Measurements from ENCODE around the gene MUL1.
"Not testable (repeated sequence)": the region's sequence is repeated elsewhere in the genome, so short reads cannot be mapped to it uniquely, and the experiment has no call there.

MUL1 gene

GRCh38 chr1:20511518-20512428 lies 3.8 kb upstream of the MUL1 start:
- DNase-seq, result no peak

DNA sequence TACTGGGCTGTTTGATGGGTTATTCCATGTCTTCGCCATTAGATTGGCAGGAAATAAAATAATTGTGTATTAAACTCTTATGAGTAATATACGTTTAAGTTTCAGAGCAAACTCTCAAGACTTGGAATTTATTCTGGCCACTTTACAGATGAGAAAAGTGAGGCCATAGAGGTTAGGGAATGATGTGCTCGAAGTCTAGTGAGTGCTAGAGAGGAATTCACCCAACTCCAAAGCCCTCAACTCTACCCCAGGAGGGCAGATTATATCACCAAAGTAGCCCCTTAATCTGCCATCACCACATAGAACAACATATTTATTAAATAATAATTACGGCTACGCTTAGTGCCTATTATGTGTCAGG lies 440 bp upstream of the MUL1 start:
- DNase-seq, result no peak

DNA sequence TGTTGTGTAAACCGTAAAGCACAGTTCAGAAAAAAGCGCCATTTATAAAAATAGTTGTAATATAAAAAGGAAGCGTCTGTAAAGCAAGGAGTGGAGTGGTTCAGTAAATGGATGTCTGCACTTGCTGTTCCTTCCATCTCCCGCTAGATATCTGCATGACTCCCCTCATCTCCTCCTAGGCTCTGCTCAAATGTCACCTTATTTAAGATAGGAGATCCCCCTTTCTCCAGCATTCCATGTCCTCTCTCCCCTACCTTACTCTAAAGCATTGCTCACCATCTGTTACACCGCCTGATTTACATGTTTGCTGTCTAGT lies 745 bp downstream of the MUL1 start:
- no peak for DNase-seq

DNA sequence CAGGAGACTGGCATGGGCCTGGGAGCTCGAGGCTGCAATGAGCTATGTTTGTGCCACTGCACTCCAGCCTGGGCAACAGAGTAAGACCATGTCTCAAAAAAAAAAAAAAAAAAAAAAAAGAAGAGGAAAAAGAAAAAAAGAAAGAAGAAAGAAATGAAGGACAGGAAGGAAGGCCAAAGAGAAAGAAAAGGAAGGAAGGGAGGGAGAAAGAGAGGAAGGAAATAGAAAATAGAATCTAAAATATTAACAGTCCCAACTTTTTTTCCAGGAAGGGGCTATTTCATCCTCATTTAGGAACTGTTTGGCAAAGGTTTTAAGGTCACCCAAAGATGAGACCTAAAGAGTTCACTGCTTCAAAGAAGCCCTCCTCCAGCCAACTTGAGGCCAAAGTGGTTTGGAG lies 2.5 kb downstream of the MUL1 start:
- DNase-seq, result no peak

DNA sequence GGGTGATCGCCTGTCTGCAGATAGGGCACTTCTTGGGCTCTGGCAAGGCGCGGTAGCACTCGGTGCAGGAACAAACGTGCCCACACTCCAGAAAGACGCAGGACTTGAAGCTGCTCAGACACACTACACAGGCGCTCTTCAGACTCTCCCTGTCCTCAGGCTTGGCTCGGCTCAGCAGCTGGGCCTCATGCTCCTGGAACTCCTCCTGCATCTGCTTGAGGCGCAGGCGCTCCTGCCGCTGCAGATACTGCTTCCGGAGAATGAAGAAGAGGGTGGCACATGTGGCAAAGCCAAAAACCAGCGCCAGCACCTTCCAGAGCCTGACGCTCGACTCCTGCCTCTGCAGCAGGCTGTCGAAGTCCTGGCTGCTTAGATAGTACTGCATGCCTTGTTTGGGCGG lies 7.2 kb downstream of the MUL1 start:
- no peak for DNase-seq

GRCh38 chr1:20499718-20500117 lies 8.2 kb downstream of the MUL1 start:
- no peak for DNase-seq

- no peak for DNase-seq
Observed at GRCh38 chr1:20499105-20499504, 8.8 kb downstream of the MUL1 start.

GRCh38 chr1:20498116-20498515 lies 9.8 kb downstream of the MUL1 start:
- no peak for DNase-seq

DNA sequence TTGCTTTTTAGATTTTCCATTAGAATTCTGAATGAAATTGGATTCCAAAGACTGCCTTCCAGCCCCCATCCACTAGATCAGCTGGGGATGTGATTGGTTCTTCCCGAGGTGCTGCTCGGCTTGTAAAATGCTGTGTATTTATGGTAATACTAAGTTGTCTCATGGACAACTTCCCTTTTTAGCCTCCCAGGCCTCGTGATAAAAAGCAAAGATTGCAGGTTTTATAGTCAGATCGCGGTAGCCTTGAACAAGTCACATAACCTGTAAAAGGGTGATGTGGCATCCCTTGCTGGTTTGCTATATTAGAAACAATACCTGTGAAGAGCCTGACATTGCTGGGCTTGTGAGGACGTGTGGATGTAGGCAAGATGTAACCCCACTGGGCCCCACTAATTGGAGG lies 10.4 kb downstream of the MUL1 start:
- no peak for DNase-seq

GRCh38 chr1:20496725-20497383 lies 11.1 kb downstream of the MUL1 start:
- DNase-seq, result not testable (repeated sequence)

- DNase-seq, result no peak
Observed at GRCh38 chr1:20496241-20496661, 11.7 kb downstream of the MUL1 start.

GRCh38 chr1:20495661-20496060 lies 12.3 kb downstream of the MUL1 start:
- no peak for DNase-seq

- DNase-seq, result no peak
Observed at GRCh38 chr1:20494609-20495311, 13.2 kb downstream of the MUL1 start.

DNA sequence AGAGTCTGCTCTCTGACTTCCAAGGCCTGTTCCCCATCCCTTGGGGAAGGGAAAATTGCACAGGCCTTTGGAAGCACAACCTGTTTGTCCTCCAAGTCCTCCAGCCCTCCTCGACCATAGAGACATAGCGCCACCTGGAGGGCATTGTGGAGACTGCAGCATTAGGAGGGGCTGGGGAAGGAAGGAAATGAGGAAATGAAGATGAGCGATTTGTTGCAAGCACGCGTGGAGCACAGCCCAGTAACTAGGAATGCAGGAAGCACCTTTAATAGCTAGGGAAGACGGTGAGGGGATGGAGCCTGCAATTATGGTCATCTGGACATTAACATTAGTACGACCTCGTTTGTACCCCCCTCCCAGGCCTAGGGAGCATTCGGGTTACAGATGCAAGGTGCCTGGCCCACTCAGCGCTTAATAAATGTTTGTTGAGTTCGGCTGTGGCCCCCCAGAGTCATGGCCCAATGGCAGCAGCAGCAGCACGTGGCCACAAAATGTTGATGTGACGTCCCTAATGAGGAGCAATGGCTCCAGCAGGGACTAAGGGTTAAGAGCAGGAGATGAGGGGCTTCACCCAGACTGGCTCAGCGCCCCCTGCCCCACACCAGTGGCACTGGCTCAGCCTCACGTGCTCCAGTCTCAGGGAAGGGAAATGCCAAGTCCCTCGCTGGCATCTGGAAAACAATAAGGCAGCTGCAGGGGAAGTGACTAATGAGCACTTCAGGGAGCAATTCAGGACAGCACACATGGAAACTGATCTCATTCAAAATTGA lies 13.9 kb downstream of the MUL1 start:
- peak; percentile 89 for DNase-seq

DNA sequence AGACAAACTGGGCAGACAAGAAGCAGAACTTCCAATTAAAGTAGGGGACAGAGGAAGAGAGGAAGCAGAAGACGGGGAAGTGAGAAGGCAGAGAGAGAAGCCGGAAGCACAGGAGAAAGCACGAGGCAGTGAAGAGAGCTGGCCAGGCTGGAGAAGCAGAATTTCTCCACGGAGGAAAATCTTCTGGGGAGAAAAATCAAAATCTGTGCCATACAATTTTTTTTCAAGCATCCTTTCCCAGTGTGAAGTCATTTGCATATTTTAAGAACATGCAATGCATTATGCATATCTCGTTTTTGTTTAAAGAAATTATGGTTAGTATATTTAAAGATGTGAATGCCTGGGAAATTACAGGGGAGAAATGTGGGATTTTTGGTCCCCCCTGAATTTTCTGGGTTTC lies 14.6 kb downstream of the MUL1 start:
- DNase-seq, result no peak

DNA sequence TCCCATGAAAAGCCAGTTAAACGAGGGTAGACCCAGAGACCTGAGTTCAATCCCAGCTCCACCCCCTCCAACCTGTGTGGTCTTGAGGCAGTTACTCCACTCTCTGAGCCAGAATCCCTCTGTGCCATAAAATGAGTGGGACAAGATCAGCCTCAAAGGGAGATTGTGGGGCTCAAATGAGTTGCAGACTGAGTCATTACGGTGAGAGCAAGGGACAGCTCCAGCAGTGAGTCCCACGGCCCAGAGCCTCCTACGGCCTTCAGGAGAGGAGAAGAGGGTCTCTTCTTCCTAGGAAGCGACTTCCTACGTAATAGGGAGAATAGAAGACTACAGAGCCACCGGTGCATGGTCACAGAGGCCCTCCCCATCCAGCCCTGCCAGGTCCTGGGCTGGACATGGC lies 15.2 kb downstream of the MUL1 start:
- DNase-seq, result no peak

GRCh38 chr1:20491866-20492265 lies 16.1 kb downstream of the MUL1 start:
- no peak for DNase-seq

DNA sequence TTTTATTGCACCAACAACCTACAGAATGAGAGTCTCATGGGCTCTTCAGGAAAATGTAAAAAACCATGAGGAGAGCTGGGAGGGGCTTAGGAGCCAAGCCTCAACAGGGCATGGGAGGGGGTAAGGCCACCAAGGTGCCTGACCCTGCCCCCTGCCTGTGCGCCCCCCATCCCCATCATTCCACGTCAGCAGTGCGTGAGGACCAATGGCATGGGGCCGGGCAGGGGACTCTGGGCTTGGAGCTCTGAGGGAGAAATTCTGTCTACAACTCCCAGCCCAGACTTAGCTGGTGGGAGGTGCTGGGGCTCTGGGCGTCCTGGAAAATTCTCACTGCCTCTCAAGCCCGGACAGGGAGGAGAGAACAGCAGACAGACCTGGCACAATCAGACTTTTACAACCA lies 16.8 kb downstream of the MUL1 start:
- no peak for DNase-seq

- no peak for DNase-seq
Observed at GRCh38 chr1:20487236-20487590, 20.7 kb downstream of the MUL1 start.

DNA sequence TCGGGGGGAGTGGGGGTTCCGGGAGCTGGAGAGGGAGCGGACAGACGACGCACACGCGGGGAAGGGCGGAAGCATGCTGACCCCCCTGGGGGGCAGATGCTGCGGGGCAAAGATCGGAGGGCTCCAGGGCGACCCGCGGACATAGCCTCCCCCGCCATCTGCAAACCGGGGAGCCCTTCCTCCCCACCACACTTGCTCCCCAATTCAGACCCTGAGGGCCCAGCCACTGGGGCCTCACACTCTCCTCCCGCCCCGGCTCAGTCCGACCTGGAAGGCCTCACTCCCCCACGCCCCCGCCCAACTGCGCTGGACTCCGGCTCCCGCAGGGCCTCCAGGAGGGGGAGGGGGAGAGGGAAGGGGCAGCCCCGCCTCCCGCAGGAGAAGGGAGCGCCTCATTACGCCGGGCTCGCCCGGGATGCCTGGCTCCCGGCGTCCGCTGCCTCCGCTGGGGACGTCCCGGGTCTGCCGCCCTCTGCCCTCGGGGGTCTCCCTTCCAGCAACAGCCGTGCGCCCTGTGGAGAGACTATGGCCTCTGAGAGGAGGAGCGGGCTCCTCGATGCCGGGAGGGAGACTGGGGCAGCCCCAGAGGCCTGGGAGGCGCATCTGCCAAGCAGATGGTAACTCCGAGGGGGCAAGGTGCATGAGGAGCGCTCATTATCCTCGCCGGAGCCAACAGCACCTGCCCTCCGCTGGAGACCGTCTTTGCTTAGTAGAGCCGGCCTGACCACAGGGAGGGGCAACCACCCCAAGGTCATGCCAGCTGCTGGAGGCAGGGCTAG lies 21.3 kb downstream of the MUL1 start:
- DNase-seq, result peak; percentile 62

DNA sequence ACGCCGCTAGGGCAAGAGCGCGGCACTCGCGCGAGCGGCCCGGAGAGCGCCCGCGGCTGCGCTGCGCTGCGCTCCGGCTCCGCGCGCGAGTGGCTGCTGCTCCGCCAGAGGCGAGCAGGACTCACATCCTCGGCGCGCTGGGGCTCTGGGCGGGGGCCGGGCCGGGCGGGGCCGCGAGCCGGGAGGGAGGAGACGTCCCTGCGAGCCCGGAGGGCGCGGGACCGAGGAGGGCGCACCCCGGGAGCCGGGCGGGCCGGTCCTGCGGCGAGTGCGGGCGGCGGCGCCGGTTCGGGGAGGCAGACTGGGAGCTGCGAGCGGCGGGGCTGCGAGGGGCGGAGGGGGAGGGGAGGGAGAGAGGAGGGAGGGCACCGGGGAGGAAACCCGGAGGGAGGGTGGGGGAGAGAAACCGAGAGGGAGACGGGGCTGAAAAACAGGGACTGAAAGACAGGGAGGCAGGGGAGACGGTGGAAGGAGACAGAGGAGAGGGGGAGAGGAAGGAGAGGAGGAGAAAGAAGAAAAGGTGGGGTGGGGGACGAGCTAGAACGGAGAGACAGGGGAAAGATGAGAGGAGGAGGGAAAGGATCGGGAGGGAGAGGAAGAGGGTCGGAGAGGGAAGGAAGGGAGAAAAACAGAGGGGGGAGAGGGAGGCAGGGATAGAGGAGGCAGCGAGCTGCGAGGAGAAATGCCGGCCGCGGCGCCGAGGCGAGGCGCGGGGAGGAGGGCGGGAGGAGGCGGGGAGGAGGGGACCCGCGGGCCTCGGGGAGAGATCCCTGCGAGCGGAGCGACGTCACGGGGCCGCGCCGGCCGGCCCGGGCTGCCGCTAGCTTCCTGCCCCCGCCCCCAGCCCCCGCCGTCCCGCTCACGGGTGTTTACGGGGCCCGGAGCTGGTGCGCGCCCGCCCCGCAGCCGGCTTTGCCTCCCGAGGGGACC lies 22.2 kb downstream of the MUL1 start, which contains the start of gene CAMK2N1:
Gene CAMK2N1, minus strand, starts transcription at position 684 of the 930 bp plus-strand sequence. CDS start 831 bp downstream, outside the sequence.
- DNase-seq, result peak; percentile 44
